Endothelial cell (in vitro differentiated cells): ENCODE measurements around the gene PTTG1IP. TPM values are rescaled to one million over a fixed set of nuclear protein-coding genes. Genes with fewer than 3 reads are reported as not detected.

Experiments
- DNase-seq: peaks from one replicate; pipeline ENCODE4 v3.0.0; 2021; ENCODE audit warnings: low spot score
- H3K27ac Mint-ChIP-seq: one replicate; pipeline ENCODE4 v1.8.0; 2021; ENCODE audit warnings: mixed read lengths, inconsistent platforms; ENCODE audit not compliant: unreplicated experiment
- H3K27me3 Mint-ChIP-seq: one replicate; pipeline ENCODE4 v1.8.0; 2021; ENCODE audit warnings: mild to moderate bottlenecking, moderate library complexity, mixed read lengths, inconsistent platforms; ENCODE audit not compliant: unreplicated experiment
- H3K36me3 Mint-ChIP-seq: one replicate; pipeline ENCODE4 v1.8.0; 2021; ENCODE audit warnings: mild to moderate bottlenecking, low read depth, mixed read lengths, inconsistent platforms; ENCODE audit not compliant: unreplicated experiment
- H3K4me1 Mint-ChIP-seq: one replicate; pipeline ENCODE4 v1.8.0; 2021; ENCODE audit warnings: mild to moderate bottlenecking, mixed read lengths, inconsistent platforms; ENCODE audit not compliant: unreplicated experiment
- H3K4me3 Mint-ChIP-seq: one replicate; pipeline ENCODE4 v1.8.0; 2021; ENCODE audit warnings: mild to moderate bottlenecking, mixed read lengths, inconsistent platforms; ENCODE audit not compliant: unreplicated experiment
- H3K9me3 Mint-ChIP-seq: one replicate; pipeline ENCODE4 v1.8.0; 2021; ENCODE audit warnings: mixed read lengths, inconsistent platforms; ENCODE audit not compliant: unreplicated experiment
- total RNA-seq: library from RNA; stranded (reverse); fragmentation: NEBNext Ultra II Directional; extraction: Animal tissue kit (Norgen Biotek cat#: 25700); gene quantifications from one replicate; pipeline ENCODE4 v1.2.1, GENCODE V29; 2021; ENCODE audit not compliant: unreplicated experiment
- TF ChIP-seq, protein P1 (sequence below): fragments of 200-600 bp; sonication (generic); IDR thresholded peaks from one replicate; pipeline ENCODE4 v1.5.0; 2021; ENCODE audit warnings: antibody characterized with exemption; ENCODE audit not compliant: unreplicated experiment

PTTG1IP gene
- total RNA-seq, 1 donor from 2014 or later, result 223 TPM

DNA sequence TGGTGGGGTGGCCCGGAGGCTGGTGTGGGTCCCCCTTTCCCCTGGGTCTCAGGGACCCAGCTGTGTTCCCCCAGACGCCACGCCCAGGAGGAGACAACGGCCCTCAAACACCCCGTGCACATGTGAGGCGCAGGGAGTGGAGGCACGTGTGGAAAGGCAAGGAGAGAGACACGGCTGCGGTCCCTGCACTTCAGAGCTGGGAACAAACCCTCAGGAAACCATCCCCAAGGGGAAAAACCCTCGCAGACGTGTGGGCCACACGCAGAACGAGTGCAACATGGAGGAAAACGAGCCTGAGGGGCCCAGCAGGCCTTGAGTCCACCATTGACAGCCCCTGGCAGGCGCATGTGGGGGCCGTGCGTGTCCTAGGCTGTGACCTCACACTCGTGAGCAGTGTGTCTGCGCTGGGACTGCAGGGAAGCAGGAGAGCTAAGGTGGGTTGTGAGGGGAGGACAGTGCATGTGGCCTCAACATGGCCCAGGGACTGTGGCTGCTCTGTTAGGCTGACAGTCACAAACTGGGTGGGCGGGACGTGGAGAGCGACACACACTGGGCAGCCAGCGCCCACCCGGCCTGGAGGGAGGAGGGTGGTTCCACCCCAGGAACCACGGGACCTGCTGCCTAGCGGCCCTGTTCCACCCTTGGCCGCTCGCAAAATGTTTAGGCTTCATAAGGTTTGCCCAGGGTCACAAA lies 27.2 kb upstream of the PTTG1IP start:
- no peak overlapping the region for H3K27ac Mint-ChIP-seq
- H3K36me3 Mint-ChIP-seq, result peaks cover 10% of the 10 kb centered on the region
- no peak overlapping the region for H3K4me3 Mint-ChIP-seq
- peaks cover 2% of the 10 kb centered on the region for H3K4me1 Mint-ChIP-seq
- H3K27me3 Mint-ChIP-seq, result peaks cover 7% of the 10 kb centered on the region
- no peaks in the 10 kb centered on the region for H3K9me3 Mint-ChIP-seq
- TF ChIP-seq, protein P1, sequence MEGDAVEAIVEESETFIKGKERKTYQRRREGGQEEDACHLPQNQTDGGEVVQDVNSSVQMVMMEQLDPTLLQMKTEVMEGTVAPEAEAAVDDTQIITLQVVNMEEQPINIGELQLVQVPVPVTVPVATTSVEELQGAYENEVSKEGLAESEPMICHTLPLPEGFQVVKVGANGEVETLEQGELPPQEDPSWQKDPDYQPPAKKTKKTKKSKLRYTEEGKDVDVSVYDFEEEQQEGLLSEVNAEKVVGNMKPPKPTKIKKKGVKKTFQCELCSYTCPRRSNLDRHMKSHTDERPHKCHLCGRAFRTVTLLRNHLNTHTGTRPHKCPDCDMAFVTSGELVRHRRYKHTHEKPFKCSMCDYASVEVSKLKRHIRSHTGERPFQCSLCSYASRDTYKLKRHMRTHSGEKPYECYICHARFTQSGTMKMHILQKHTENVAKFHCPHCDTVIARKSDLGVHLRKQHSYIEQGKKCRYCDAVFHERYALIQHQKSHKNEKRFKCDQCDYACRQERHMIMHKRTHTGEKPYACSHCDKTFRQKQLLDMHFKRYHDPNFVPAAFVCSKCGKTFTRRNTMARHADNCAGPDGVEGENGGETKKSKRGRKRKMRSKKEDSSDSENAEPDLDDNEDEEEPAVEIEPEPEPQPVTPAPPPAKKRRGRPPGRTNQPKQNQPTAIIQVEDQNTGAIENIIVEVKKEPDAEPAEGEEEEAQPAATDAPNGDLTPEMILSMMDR, result no peak
- DNase-seq, result no peak

DNA sequence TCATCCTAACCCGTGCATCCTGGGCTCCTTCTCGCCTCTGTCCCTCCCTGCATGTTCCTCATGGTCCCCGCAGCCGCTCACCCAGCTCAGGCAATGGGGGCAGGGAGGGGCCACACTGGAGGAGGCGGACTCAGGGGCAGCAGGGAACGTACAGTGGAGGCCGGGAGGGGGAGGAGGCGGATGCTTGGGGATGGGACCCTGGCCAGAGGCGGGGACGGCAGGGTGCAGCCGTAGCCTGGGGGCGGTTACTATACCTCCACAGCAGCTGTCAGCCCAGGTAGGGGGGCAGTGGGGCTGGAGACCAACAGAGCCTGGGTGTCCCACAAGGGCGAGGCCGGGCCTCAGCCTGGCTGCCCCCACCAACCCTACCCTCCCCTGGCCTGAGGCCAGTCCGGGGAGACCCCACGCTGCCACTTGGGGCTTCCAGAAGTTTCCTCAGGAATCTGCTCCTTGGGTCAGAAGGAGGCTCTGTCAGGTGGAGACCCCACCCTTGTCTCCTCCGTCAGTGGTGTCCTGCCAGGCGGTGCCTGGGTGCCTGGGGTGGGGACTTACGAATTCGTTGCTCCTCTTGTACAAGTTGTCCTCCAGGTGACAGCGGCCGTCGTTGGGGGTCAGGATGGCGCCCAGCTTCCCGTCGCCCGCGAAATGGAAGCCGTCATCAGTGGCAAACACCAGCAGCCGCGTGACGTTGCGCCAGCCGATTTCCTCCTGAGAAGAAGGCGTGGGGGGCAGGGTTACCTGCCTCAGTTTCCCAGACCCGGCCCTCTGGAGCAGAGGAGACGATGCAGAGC lies 26.5 kb upstream of the PTTG1IP start:
- DNase-seq, result no peak
- Mint-ChIP-seq H3K27me3 (peaks cover 7% of the 10 kb centered on the region), H3K4me3 (no peak overlapping the region), H3K36me3 (peaks cover 10% of the 10 kb centered on the region), H3K9me3 (no peaks in the 10 kb centered on the region), H3K4me1 (peaks cover 2% of the 10 kb centered on the region), H3K27ac (no peak overlapping the region)
- TF ChIP-seq, protein P1, result no peak

DNA sequence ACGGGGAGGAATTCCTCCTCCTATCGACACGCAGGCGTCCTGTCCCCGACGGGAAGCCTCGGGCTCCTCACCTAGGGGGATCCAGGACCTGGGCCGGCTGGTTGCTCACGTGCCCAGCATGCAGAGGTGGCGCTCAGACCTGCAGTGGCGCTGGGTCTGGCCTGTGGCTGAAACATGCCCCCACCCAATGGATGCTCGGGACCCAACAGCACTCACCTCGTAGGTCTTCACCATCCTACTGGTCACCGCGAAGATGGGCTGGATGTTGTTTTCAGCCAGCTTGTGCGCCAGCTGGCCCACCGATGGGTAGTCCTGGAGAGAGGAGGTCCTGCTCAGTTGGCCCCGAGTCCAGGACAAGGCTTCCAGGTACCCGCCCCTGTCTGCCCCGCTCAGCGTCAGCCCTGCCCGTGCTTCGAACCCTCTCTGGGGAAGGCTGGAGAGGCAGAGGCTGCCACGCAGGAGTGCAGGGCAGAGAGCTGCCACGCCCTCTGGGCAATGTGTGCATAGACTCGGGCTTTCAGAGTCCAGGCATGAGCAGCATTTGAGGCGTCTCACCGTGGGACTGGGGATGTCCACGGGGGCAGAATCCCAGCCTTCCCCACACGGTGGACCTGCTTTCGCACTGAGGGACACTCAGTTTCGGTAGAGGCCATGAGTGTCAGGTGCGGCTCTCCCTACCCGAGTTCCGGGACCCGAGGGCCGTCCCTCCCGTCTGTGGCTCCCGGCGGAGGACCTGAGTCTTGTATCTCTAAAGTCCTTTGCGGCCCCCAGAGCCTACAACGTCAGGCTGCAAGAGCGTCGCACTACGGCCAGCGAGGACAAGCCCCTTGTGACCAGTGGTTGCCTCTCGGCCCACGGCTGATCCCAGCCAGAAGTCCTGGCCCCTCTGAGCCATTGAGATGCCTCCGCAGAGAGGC lies 25.6 kb upstream of the PTTG1IP start:
- H3K36me3 Mint-ChIP-seq, result peaks cover 4% of the 10 kb centered on the region
- DNase-seq, result no peak
- H3K4me3 Mint-ChIP-seq, result no peak overlapping the region
- H3K27me3 Mint-ChIP-seq, result peaks cover 3% of the 10 kb centered on the region
- no peaks in the 10 kb centered on the region for H3K9me3 Mint-ChIP-seq
- no peak overlapping the region for H3K27ac Mint-ChIP-seq
- peaks cover 2% of the 10 kb centered on the region for H3K4me1 Mint-ChIP-seq
- TF ChIP-seq, protein P1, result no peak

DNA sequence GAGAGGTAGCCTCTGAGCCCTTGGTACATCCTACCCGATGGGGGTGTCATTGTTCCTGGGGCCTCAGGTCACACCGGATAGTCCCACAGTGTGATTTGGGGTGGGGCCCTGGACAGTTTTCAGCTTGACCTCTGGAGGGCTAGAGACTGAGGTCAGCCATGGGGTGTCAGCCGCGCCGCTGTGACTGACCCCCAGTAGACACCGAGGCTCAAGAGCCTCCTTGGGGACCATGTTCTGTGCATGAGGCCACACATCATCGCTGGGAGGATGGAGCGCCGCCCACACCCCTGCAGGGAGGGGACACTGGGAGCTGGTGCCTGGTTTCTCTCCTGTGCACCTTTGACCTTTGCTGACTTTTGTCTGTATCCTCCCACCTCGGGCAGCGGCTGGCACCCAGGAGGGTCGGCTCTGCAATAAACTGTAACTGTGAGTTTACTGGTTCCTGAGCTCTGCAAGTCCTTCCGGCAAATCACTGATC lies 24.6 kb upstream of the PTTG1IP start:
- Mint-ChIP-seq H3K9me3 (no peaks in the 10 kb centered on the region), H3K4me3 (no peak overlapping the region), H3K4me1 (peaks cover 2% of the 10 kb centered on the region), H3K27ac (no peak overlapping the region), H3K27me3 (peaks cover 3% of the 10 kb centered on the region), H3K36me3 (peaks cover 4% of the 10 kb centered on the region)
- TF ChIP-seq, protein P1, result no peak
- no peak for DNase-seq
